CD8-positive, alpha-beta memory T cell (primary cell): ENCODE measurements around the gene MNT. TPM values are rescaled to one million over a fixed set of nuclear protein-coding genes. Genes with fewer than 3 reads are reported as not detected.

Experiments used
- CTCF ChIA-PET: fragments of 350-600 bp; sonication (Branson Sonifier 250); formaldehyde crosslinking; loops from one replicate; lab custom pipeline; 2021; ENCODE audit warnings: antibody characterized with exemption; lab: Charles Lee
- POLR2A ChIA-PET: fragments of 350-600 bp; sonication (Branson Sonifier 250); formaldehyde crosslinking; loops from one replicate; lab custom pipeline; 2021; ENCODE audit warnings: antibody characterized with exemption; lab: Charles Lee
- DNase-seq, 5 donors: peaks; one replicate each; pipeline versions ENCODE4 v3.0.0 to v3.0.0-alpha.2; 2020 to 2022; ENCODE audit warnings: mixed read lengths in 1 of 5
- H3K27ac ChIP-seq: one replicate; pipeline ENCODE4 v1.7.0; 2013; ENCODE audit warnings: low read depth, mild to moderate bottlenecking, low read length, moderate library complexity
- H3K27me3 ChIP-seq: 2 replicates; pipeline ENCODE4 v1.7.0; 2013; ENCODE audit warnings: low read length, mild to moderate bottlenecking; ENCODE audit not compliant: insufficient read depth, poor library complexity, severe bottlenecking
- H3K36me3 ChIP-seq: 2 replicates; pipeline ENCODE4 v1.7.0; 2013; ENCODE audit warnings: mild to moderate bottlenecking, low read length, moderate library complexity; ENCODE audit not compliant: insufficient read depth
- H3K4me1 ChIP-seq: 2 replicates; pipeline ENCODE4 v1.7.0; 2013; ENCODE audit warnings: mild to moderate bottlenecking, low read length, moderate library complexity; ENCODE audit not compliant: insufficient read depth
- H3K4me3 ChIP-seq: 2 replicates; pipeline ENCODE4 v1.7.0; 2013; ENCODE audit warnings: mild to moderate bottlenecking, low read length
- H3K9me3 ChIP-seq: 2 replicates; pipeline ENCODE4 v1.7.0; 2013; ENCODE audit warnings: mild to moderate bottlenecking, low read length
- H3K27ac Mint-ChIP-seq, 8 donors: one replicate each; pipeline ENCODE4 v1.8.0; 2020 to 2021; ENCODE audit warnings: mixed read lengths in 8 of 8, mild to moderate bottlenecking in 6 of 8, inconsistent platforms in 3 of 8, moderate library complexity in 3 of 8
- H3K27me3 Mint-ChIP-seq, 2 donors: one replicate each; pipeline ENCODE4 v1.8.0; 2020 to 2021; ENCODE audit warnings: mixed read lengths in 2 of 2, mild to moderate bottlenecking in 1 of 2, moderate library complexity in 1 of 2
- H3K36me3 Mint-ChIP-seq, 3 donors: one replicate each; pipeline ENCODE4 v1.8.0; 2020 to 2021; ENCODE audit warnings: mixed read lengths in 3 of 3, inconsistent platforms in 1 of 3, mild to moderate bottlenecking in 1 of 3
- H3K4me1 Mint-ChIP-seq, 3 donors: one replicate each; pipeline ENCODE4 v1.8.0; 2020 to 2021; ENCODE audit warnings: mixed read lengths in 3 of 3, inconsistent platforms in 1 of 3, mild to moderate bottlenecking in 1 of 3
- H3K4me3 Mint-ChIP-seq, 7 donors: one replicate each; pipeline ENCODE4 v1.8.0; 2020 to 2021; ENCODE audit warnings: mixed read lengths in 7 of 7, mild to moderate bottlenecking in 6 of 7, moderate library complexity in 4 of 7, inconsistent platforms in 2 of 7
- H3K9me3 Mint-ChIP-seq, 5 donors: one replicate each; pipeline ENCODE4 v1.8.0; 2020 to 2022; ENCODE audit warnings: mixed read lengths in 5 of 5, mild to moderate bottlenecking in 3 of 5, moderate library complexity in 2 of 5, inconsistent platforms in 1 of 5
- polyA plus RNA-seq: library from polyadenylated mRNA; unstranded; fragments of 300-500 nt; fragmentation: Illumina TruSeq; gene quantifications from one replicate; pipeline ENCODE4 v1.2.3, GENCODE V29; 2021
- total RNA-seq, 2 experiments: library from RNA; stranded (reverse); gene quantifications; one replicate each; pipeline ENCODE4 v1.2.3, GENCODE V29; 2021

Gene MNT
- total and polyA plus RNA-seq, 3 experiments from 2014 or later, result 1.2 to 24.3 (median 21.5) TPM

GRCh38 chr17:2415081-2415480, 14.2 kb upstream of the MNT start:
- no peak for DNase-seq
- no peaks in the 10 kb centered on the region for H3K4me1 ChIP-seq
- no peaks in the 10 kb centered on the region for H3K9me3 ChIP-seq
- CTCF ChIA-PET, result interaction anchor here (1.0 to 5.6 kb wide), 12 partner anchors 9 to 360 kb away, joined by 3 to 250 read pairs (median 10); partner anchors contain the start of genes HIC1, MNT, SMG6 and SRR
- Mint-ChIP-seq H3K4me1 (peaks cover 2 to 7% (median 3%) of the 10 kb centered on the region in 3 donors), H3K27ac (peak overlapping the region in 1 of 8 donors; percentile 38), H3K36me3 (peaks cover 0 to 55% (median 0%) of the 10 kb centered on the region in 3 donors), H3K4me3 (peak overlapping the region in 1 of 7 donors; percentile 56), H3K27me3 (peaks cover 0 to 2% of the 10 kb centered on the region in 2 donors), H3K9me3 (no peaks in the 10 kb centered on the region)
- H3K27me3 ChIP-seq, result no peaks in the 10 kb centered on the region
- H3K4me3 ChIP-seq, result no peak overlapping the region
- no peak overlapping the region for H3K27ac ChIP-seq
- POLR2A ChIA-PET, result interaction anchor here (0.6 to 1.5 kb wide), 4 partner anchors 33 to 266 kb away, joined by 3 to 14 read pairs (median 5); no protein-coding TSS in a partner anchor
- peaks cover 14% of the 10 kb centered on the region for H3K36me3 ChIP-seq

DNA sequence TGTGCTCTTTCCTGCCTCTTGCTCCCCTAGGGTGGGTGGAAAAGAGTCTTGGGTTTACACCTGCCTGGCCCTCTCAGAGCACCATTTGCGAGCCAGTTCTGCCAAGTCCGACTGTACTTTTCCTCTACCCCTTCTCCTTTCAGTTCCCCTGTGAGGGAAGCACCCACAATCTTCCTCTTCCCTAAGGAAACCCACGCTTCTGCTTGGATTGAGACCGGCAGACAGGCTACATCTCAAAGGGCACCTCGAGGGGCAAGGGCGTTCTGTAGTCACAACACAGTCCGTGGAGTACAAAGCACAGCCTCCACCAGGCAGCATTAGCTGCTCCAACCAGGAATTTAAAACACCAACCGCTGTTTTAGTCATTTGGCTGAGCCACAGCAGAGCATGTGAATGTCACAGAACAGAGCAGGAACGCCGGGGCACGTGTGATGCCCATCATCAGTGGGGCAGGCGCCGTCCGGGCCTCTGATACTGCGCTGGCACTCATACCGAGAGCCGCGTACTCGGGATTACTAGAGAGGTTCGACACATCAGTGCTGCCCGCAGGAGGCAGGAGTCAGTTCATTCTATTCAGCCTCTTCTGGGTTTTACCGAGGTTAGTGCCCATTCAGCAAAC, 13.7 kb upstream of the MNT start:
- Mint-ChIP-seq H3K9me3 (no peaks in the 10 kb centered on the region), H3K4me1 (peaks cover 2 to 7% (median 3%) of the 10 kb centered on the region in 3 donors), H3K27me3 (peaks cover 0 to 2% of the 10 kb centered on the region in 2 donors), H3K36me3 (peaks cover 0 to 49% (median 0%) of the 10 kb centered on the region in 3 donors), H3K4me3 (no peak overlapping the region), H3K27ac (peak overlapping the region in 1 of 8 donors; percentile 26)
- no peaks in the 10 kb centered on the region for H3K9me3 ChIP-seq
- H3K4me3 ChIP-seq, result no peak overlapping the region
- DNase-seq, result no peak
- peaks cover 9% of the 10 kb centered on the region for H3K36me3 ChIP-seq
- H3K27ac ChIP-seq, result no peak overlapping the region
- no peaks in the 10 kb centered on the region for H3K4me1 ChIP-seq
- ChIA-PET CTCF (interaction anchor here (1.2 to 5.6 kb wide), 3 partner anchors 15 to 32 kb away, joined by 3 to 250 read pairs (median 47); no protein-coding TSS in a partner anchor), POLR2A (interaction anchor here (0.6 kb wide), 2 partner anchors 61 to 265 kb away, joined by 3 to 7 read pairs; no protein-coding TSS in a partner anchor)
- no peaks in the 10 kb centered on the region for H3K27me3 ChIP-seq

- Mint-ChIP-seq H3K27me3 (peaks cover 0 to 2% of the 10 kb centered on the region in 2 donors), H3K36me3 (peaks cover 0 to 32% (median 0%) of the 10 kb centered on the region in 3 donors), H3K9me3 (no peaks in the 10 kb centered on the region), H3K4me1 (peaks cover 2 to 7% (median 3%) of the 10 kb centered on the region in 3 donors), H3K27ac (peak overlapping the region in 1 of 8 donors; percentile 46), H3K4me3 (no peak overlapping the region)
- POLR2A ChIA-PET, result interaction anchor here (0.6 to 1.5 kb wide), 2 partner anchors 30 to 42 kb away, joined by 3 to 6 read pairs; no protein-coding TSS in a partner anchor
- DNase-seq, result no peak
- peaks cover 3% of the 10 kb centered on the region for H3K36me3 ChIP-seq
- no peaks in the 10 kb centered on the region for H3K9me3 ChIP-seq
- H3K4me3 ChIP-seq, result no peak overlapping the region
- H3K4me1 ChIP-seq, result no peaks in the 10 kb centered on the region
- H3K27me3 ChIP-seq, result no peaks in the 10 kb centered on the region
- CTCF ChIA-PET, result interaction anchor here (1.3 to 4.1 kb wide), 2 partner anchors 11 to 30 kb away, joined by 4 to 47 read pairs; no protein-coding TSS in a partner anchor
- no peak overlapping the region for H3K27ac ChIP-seq
Measured at GRCh38 chr17:2412561-2413021, 11.7 kb upstream of the MNT start.

DNA sequence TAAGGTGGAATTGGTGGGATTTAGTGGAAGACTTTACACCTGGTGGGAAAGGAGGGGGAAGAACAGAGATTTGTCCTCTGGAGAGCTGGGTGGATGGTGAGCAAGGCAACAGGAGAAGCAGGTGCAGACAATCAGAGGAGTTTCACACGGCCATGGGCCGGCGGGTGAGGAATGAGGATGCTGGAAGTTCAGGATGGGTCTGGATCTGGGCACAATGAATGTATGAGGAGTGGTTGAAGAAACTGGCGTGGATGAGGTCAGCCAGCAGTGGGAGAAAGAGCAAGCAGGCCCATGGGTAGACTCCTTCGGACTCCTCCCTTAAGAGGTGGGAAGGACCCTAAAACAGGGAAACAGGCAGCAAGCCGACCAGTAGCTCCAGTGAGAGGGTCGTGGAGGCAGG, 10.1 kb upstream of the MNT start:
- H3K27me3 ChIP-seq, result no peaks in the 10 kb centered on the region
- peak overlapping the region in 2 of 8 donors; percentile 27 to 61 for H3K27ac Mint-ChIP-seq
- H3K27me3 Mint-ChIP-seq, result peaks cover 0 to 2% of the 10 kb centered on the region in 2 donors
- peaks cover 0 to 32% (median 0%) of the 10 kb centered on the region in 3 donors for H3K36me3 Mint-ChIP-seq
- no peaks in the 10 kb centered on the region for H3K9me3 ChIP-seq
- DNase-seq, result no peak
- H3K4me1 ChIP-seq, result no peaks in the 10 kb centered on the region
- H3K9me3 Mint-ChIP-seq, result no peaks in the 10 kb centered on the region
- no peak overlapping the region for H3K27ac ChIP-seq
- no peak overlapping the region for H3K4me3 ChIP-seq
- ChIA-PET CTCF (interaction anchor here (4.1 kb wide), 1 partner anchor 28 kb away, joined by 47 read pairs; no protein-coding TSS in a partner anchor), POLR2A (interaction anchor here (0.8 kb wide), 1 partner anchor 9 kb away, joined by 3 read pairs; no protein-coding TSS in a partner anchor)
- no peaks in the 10 kb centered on the region for H3K36me3 ChIP-seq
- peak overlapping the region in 1 of 7 donors; percentile 26 for H3K4me3 Mint-ChIP-seq
- peaks cover under 1 to 1% (median 1%) of the 10 kb centered on the region in 3 donors for H3K4me1 Mint-ChIP-seq

GRCh38 chr17:2406903-2407790, 6.3 kb upstream of the MNT start:
- POLR2A ChIA-PET, result no interaction called here
- no peak for DNase-seq
- Histone ChIP-seq H3K27me3 (no peaks in the 10 kb centered on the region), H3K9me3 (no peaks in the 10 kb centered on the region), H3K4me3 (no peak overlapping the region), H3K36me3 (no peaks in the 10 kb centered on the region), H3K4me1 (peaks cover 9% of the 10 kb centered on the region), H3K27ac (peak overlapping the region; percentile 31)
- no peaks in the 10 kb centered on the region for H3K27me3 Mint-ChIP-seq
- H3K36me3 Mint-ChIP-seq, result peaks cover 0 to 15% (median 1%) of the 10 kb centered on the region in 3 donors
- no peak overlapping the region for H3K4me3 Mint-ChIP-seq
- H3K27ac Mint-ChIP-seq, result peak overlapping the region in 4 of 8 donors; percentile 14 to 93 (median 46)
- no peaks in the 10 kb centered on the region for H3K9me3 Mint-ChIP-seq
- peaks cover 4 to 10% (median 10%) of the 10 kb centered on the region in 3 donors for H3K4me1 Mint-ChIP-seq
- CTCF ChIA-PET, result interaction anchor here (1.2 to 2.4 kb wide), 3 partner anchors 9 to 25 kb away, joined by 3 to 25 read pairs (median 12); no protein-coding TSS in a partner anchor

DNA sequence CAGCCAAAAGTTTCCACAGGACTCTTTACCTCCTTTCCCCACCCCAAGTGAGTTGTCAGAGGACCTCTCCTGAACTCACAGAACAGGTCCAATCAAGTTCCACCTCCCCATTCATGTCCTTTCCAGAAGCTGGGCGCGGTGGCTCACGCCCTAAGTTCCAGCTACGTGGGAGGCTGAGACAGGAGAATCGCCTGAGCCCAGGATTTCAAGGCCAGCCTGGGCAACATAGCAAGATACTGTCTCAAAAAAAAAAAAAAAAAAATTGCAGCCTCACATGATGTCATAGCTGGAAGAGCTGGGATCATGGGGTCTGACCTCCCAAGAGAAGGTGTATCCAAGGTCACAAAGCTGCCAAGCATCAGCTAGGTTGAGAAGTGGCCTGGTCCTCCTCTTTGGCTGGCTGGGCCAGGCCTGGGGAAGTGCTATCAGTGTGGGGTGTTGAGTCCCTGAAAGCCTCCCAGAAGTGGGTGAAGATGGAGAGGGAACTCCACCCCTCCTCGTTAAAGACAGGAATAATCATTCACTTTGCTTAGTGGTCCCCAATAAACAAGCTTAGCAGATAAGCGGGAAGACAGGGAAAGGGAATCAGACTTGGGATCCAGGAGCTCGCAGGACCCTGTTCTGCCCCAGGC, 5.5 kb upstream of the MNT start:
- no peaks in the 10 kb centered on the region for H3K9me3 Mint-ChIP-seq
- DNase-seq, result no peak
- POLR2A ChIA-PET, result interaction anchor here (0.5 kb wide), 1 partner anchor 167 kb away, joined by 3 read pairs; no protein-coding TSS in a partner anchor
- Histone ChIP-seq H3K4me3 (no peak overlapping the region), H3K27ac (no peak overlapping the region), H3K9me3 (no peaks in the 10 kb centered on the region), H3K36me3 (no peaks in the 10 kb centered on the region), H3K27me3 (no peaks in the 10 kb centered on the region), H3K4me1 (peaks cover 9% of the 10 kb centered on the region)
- no peak overlapping the region for H3K4me3 Mint-ChIP-seq
- H3K4me1 Mint-ChIP-seq, result peaks cover 8 to 14% (median 14%) of the 10 kb centered on the region in 3 donors
- H3K27ac Mint-ChIP-seq, result peak overlapping the region in 2 of 8 donors; percentile 17 to 93
- peaks cover 0 to 1% of the 10 kb centered on the region in 2 donors for H3K27me3 Mint-ChIP-seq
- peaks cover 0 to 19% (median 1%) of the 10 kb centered on the region in 3 donors for H3K36me3 Mint-ChIP-seq
- CTCF ChIA-PET, result interaction anchor here (1.3 to 2.4 kb wide), 2 partner anchors 10 to 24 kb away, joined by 12 to 25 read pairs; no protein-coding TSS in a partner anchor
